GM18907 (cell line): Measurements from ENCODE around the gene ZNF487.

Experiments used
- ATAC-seq: cut with Tn5 transposase; IDR thresholded peaks from one replicate; pipeline ENCODE4 v1.9.1; 2021; ENCODE audit warnings: mild to moderate bottlenecking, moderate library complexity; ENCODE audit not compliant: unreplicated experiment

ZNF487 gene

DNA sequence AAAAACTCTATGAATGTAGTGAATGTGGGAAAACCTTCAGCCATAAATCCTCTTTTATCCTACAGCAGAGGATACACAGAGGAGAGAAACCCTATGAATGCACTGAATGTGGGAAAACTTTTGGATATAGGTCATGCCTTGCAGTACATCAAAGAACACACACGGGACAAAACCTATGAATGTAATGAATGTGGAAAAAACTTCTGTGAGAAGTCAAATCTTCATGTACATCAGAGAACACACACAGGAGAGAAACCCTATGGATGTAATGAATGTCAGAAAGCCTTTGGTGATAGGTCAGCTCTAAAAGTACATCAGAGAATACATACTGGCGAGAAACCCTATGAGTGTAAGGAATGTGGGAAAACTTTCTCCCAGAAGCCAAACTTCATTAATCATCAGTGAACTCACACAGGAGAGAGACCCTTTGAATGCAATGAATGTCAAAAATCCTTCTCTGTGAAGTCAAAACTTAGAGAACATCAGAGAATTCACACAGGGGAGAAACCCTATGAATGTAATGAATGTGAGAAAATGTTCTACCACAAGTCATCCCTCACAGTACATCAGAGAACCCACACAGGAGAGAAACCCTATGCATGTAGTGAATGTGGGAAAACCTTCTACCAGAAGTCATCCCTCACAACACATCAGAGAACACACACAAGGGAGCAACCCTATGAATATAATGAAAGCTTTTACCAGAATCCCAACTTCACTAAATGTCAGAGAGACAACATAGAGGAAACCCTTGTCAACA, 45.6 kb downstream of the ZNF487 start:
- no peak for ATAC-seq

DNA sequence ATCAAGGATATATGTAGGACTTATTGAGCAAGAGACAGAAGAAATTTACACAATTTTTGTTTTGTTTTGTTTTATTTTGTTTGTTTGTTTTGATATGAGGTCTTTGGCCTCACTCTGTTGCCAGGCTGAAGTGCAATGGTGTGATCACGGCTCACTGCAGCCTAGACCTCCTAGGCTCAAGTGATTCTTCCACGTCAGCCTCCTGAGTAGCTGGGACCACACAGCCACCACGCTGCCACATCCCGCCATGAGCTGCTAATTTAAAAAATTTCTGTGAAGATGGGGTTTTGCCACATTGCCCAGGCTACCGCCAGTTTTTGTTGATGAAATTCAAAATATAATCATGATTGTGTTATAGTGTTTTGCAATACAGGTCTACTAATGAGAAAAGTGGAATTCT, 54.9 kb downstream of the ZNF487 start:
- no peak for ATAC-seq

DNA sequence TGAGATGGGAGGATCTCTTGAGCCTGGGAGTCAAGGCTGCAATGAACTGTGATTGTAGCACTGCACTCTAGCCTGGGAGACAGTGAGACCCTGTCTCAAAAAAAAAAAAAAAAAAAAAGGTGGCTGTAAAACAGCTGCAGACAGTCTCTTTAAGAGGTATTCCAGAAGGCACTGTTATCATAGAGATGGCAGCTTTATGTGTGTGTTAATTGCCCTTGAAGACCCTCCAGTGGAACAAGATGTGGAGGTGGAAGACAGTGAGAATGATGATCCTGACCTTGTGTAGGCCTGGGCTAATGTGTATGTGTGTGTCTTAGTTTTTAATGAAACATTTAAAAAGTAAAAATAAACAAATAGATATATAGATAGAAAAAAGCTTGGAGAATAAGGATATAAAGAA, 66.0 kb downstream of the ZNF487 start:
- ATAC-seq: no peak

DNA sequence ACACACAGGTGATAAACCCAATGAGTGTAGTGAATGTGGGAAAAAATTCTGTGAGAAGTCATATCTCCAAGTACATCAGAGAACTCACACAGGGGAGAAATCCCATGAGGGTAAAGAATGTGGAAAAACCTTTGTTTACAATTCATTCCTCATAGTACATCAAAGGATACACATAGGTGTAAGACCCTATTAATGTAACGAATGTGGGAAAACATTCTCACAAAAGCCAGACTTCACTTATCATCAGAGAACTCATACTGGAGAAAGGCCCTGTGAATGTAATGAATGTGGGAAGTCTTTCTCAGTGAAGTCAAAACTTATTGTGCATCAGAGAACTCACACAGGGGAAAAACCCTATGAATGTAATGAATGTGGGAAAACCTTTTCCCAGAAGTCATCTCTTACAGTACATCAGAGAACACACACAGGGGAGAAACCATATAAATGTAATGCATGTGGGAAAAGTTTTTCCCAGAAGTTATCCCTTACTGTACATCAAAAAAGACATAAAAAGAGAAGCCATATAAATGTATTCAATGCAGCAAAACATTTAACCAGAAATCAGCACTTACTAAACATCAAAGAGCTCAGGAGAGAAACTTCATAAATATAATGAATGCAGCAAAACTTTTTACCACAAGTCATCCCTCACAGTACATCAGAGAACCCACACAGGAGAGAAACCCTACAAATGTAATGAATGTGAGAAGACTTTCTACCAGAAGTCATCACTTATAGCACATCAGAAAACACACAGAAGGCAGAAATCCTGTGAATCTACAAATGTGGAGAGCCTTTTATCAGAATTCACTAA, 87.7 kb downstream of the ZNF487 start:
- no peak for ATAC-seq
